ENCODE measurements around the gene PRR3. TPM values are rescaled to one million over a fixed set of nuclear protein-coding genes. Genes with fewer than 3 reads are reported as not detected.

PRR3 gene
- total and polyA plus RNA-seq, 9 of the 15 experiments (the other 6 are each of a cell fraction or from before 2014, with no cell fraction given): 23.5 to 59.6 (median 28.8) TPM

DNA sequence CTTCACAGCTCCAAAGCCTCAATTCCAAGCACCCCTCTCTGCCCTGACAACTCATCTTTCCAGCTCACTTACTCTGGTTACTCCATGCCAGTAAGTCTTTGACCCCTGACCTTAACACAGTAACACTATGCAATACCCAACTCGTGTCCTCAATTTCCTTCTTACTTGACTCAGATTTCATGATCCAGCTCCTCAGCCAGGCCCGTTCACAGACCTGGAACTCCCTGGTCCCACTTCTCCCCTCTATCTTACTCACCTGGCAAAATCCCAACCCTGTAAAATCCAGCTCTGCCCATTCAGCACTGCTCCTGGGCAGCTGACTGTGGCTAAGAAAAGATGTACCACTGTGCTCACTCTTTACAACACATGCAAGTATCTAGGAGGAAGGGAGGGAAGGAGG, 8.7 kb upstream of the PRR3 start:
- no TSS peak for BruUV-seq (replicated peaks)
- no peak for DNase-seq (ENCODE audit: extremely low read depth in 1 of 4, low spot score in 3 of 4)
- no peak overlapping the region for H3K4me2 ChIP-seq (ENCODE audit: insufficient read depth, low read length)
- no peak overlapping the region for H3K27ac ChIP-seq (ENCODE audit: extremely low read depth, low read depth, low read length)
- H3K4me1 ChIP-seq (replicated peaks in 1 of 2; ENCODE audit: control insufficient read depth in 2 of 2, insufficient read depth in 2 of 2, low read length in 2 of 2): peaks cover 0 to 3% of the 10 kb centered on the region in 2 experiments; a peak in 1 of 5 replicates
- no peaks in the 10 kb centered on the region for H3K79me2 ChIP-seq (ENCODE audit: control insufficient read depth, insufficient read depth, low read length)
- H3K36me3 ChIP-seq (ENCODE audit: control insufficient read depth, insufficient read depth, low read length): peaks cover 85% of the 10 kb centered on the region
- ATAC-seq: no peak
- H4K20me1 ChIP-seq (replicated peaks; ENCODE audit: control insufficient read depth, insufficient read depth, low read length): no peaks in the 10 kb centered on the region
- no peak for TF ChIP-seq NR2C1 (IDR thresholded peaks at IDR 0.05)
- TF ChIP-seq NR2C1 (tag; IDR thresholded peaks at IDR 0.05): 0 out of 2 replicates have a peak, but pooled peaks have one; percentile 16
- TF ChIP-seq POLR2AphosphoS5 (IDR thresholded peaks at IDR 0.05; ENCODE audit: control insufficient read depth, insufficient read depth, low read depth, low read length): no peak
- H3K4me3 ChIP-seq: no peak overlapping the region
- H3K9me1 ChIP-seq (ENCODE audit: control insufficient read depth, insufficient read depth, low read length): no peaks in the 10 kb centered on the region
- H3K9me3 ChIP-seq (replicated peaks; ENCODE audit: control insufficient read depth, insufficient read depth, low read depth, low read length): no peaks in the 10 kb centered on the region
- ChIA-PET POLR2A (interaction anchor here (0.6 to 2.4 kb wide), 9 partner anchors 8 to 309 kb away, joined by 3 to 5 read pairs (median 3); partner anchors contain the start of gene ABCF1), CTCF (ENCODE audit: low intra/inter-chr PET ratio) (no interaction called here)
- no peak for FAIRE-seq
- no peaks in the 10 kb centered on the region for H3K27me3 ChIP-seq (ENCODE audit: control insufficient read depth in 2 of 2, insufficient read depth in 2 of 2, low read length in 2 of 2)
- 58% methylated on average over 2 of the region's 2 CpGs for WGBS (ENCODE audit: insufficient coverage, low coverage, missing lambda C conversion rate)
- H3K9ac ChIP-seq (ENCODE audit: insufficient read depth in 1 of 2, low read depth in 2 of 2, low read length in 2 of 2): no peak overlapping the region
- intact Hi-C loops (cut with micrococcal nuclease) (no loop called here), in situ Hi-C loops (cut with MboI) (no loop called here)
- H2AFZ ChIP-seq (ENCODE audit: low read depth, low read length): no peak overlapping the region

DNA sequence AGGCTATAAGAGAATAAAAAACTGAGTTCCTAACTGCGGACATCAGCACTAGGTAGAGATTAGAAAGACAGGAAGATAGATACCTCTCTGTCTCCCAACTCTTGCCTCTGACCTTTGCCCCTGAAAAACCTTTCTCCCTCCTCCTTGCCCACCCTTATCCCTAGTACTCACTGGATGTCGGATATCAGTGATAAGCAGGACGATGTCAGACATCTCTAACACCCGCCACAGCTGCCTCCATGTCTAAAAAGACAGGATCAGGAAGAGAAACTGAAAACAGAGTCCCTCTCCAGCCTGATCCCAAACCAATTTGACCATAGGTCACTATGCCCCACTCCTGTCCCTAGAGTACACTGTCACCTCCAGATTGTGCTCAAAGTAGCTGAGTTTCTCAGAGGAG, 2.7 kb upstream of the PRR3 start:
- H3K27ac ChIP-seq (ENCODE audit: extremely low read depth, low read depth, low read length): no peak overlapping the region
- in situ Hi-C loops (cut with MboI): no loop called here
- intact Hi-C loops (cut with micrococcal nuclease): no loop called here
- no TSS peak for BruUV-seq (replicated peaks)
- no peak overlapping the region for H2AFZ ChIP-seq (ENCODE audit: low read depth, low read length)
- FAIRE-seq (peak; percentile 62), DNase-seq (ENCODE audit: extremely low read depth in 1 of 4, low spot score in 3 of 4) (no peak), ATAC-seq (no peak)
- H3K36me3 ChIP-seq (ENCODE audit: control insufficient read depth, insufficient read depth, low read length): peaks cover 72% of the 10 kb centered on the region
- WGBS (ENCODE audit: insufficient coverage, low coverage, missing lambda C conversion rate): 40% methylated on average over 4 of the region's 4 CpGs
- H3K4me3 ChIP-seq: peak overlapping the region; percentile 80; the same call in 1 of the 2 replicates
- H3K4me1 ChIP-seq (replicated peaks in 1 of 2; ENCODE audit: control insufficient read depth in 2 of 2, insufficient read depth in 2 of 2, low read length in 2 of 2): peaks cover 17 to 23% of the 10 kb centered on the region in 2 experiments; a peak in 4 of 5 replicates
- no peaks in the 10 kb centered on the region for H3K9me3 ChIP-seq (replicated peaks; ENCODE audit: control insufficient read depth, insufficient read depth, low read depth, low read length)
- peak overlapping the region; percentile 95 to 98; a peak in 2 of 4 replicates for H3K9ac ChIP-seq (ENCODE audit: insufficient read depth in 1 of 2, low read depth in 2 of 2, low read length in 2 of 2)
- H4K20me1 ChIP-seq (replicated peaks; ENCODE audit: control insufficient read depth, insufficient read depth, low read length): 0 out of 2 replicates have a peak, but pooled peaks cover 2% of the 10 kb centered on the region
- TF ChIP-seq ZNF384 (IDR thresholded peaks at IDR 0.05; ENCODE audit: low read depth, low read length): no peak
- TF ChIP-seq NR2C1 (IDR thresholded peaks at IDR 0.05): peak; percentile 30; the same call in 1 of the 2 replicates
- peak; percentile 67 for TF ChIP-seq NR2C1 (tag; IDR thresholded peaks at IDR 0.05)
- peak; percentile 8 for TF ChIP-seq KDM5B (IDR thresholded peaks at IDR 0.05; ENCODE audit: insufficient replicate concordance, low read depth, low read length)
- no peak for TF ChIP-seq NFE2L1 (tag; IDR thresholded peaks at IDR 0.05; ENCODE audit: borderline replicate concordance, low read depth)
- H3K9me1 ChIP-seq (ENCODE audit: control insufficient read depth, insufficient read depth, low read length): no peaks in the 10 kb centered on the region
- CTCF ChIA-PET (ENCODE audit: low intra/inter-chr PET ratio): interaction anchor here (0.5 to 0.6 kb wide), 2 partner anchors 42 to 361 kb away, joined by 3 read pairs; no protein-coding TSS in a partner anchor
- peak overlapping the region; percentile 97 for H3K4me2 ChIP-seq (ENCODE audit: insufficient read depth, low read length)
- POLR2A ChIA-PET: interaction anchor here (1.0 to 7.1 kb wide), 7 partner anchors 10 to 61 kb away, joined by 3 to 85 read pairs (median 6); no protein-coding TSS in a partner anchor
- peaks cover 41% of the 10 kb centered on the region for H3K79me2 ChIP-seq (ENCODE audit: control insufficient read depth, insufficient read depth, low read length)
- H3K27me3 ChIP-seq (ENCODE audit: control insufficient read depth in 2 of 2, insufficient read depth in 2 of 2, low read length in 2 of 2): no peaks in the 10 kb centered on the region
